ENCODE results near the gene CABP4. TPM values are rescaled to one million over a fixed set of nuclear protein-coding genes. Genes with fewer than 3 reads are reported as not detected.

Gene CABP4
- total RNA-seq, 2 donors from 2014 or later: 3.1 TPM; not detected in 1

GRCh38 chr11:67419325-67420049 lies 35.7 kb upstream of the CABP4 start:
- no peak for DNase-seq
- peaks cover 59% of the 10 kb centered on the region for H3K4me1 ChIP-seq

GRCh38 chr11:67420147-67420645 lies 35.0 kb upstream of the CABP4 start:
- Histone ChIP-seq H3K27ac (peak overlapping the region; percentile 81 to 98 (median 96)), H3K4me3 (no peak overlapping the region), H3K27me3 (no peaks in the 10 kb centered on the region), H3K36me3 (replicated peaks in 1 of 2; ENCODE audit: insufficient read depth in 1 of 2, low read depth in 2 of 2) (no peaks in the 10 kb centered on the region), H3K4me1 (peaks cover 54% of the 10 kb centered on the region), H3K9me3 (no peaks in the 10 kb centered on the region)
- TF ChIP-seq POLR2A (IDR thresholded peaks at IDR 0.05) (no peak), CTCF (IDR thresholded peaks at IDR 0.05) (no peak)
- no peak for ATAC-seq
- WGBS, 2 donors: 20 to 26% methylated on average over 6 to 15 of the region's 15 CpGs
- DNase-seq: no peak
- intact Hi-C loops (cut with DNase I): no loop called here

More at GRCh38 chr11:67419325-67420049, 35.7 kb upstream of the CABP4 start:
- WGBS, 2 donors: 81 to 85% methylated on average over 15 to 20 of the region's 21 CpGs
- intact Hi-C loops (cut with DNase I): no loop called here
- ATAC-seq: no peak
- Histone ChIP-seq H3K27ac (peak overlapping the region; percentile 81 to 98 (median 96)), H3K27me3 (no peaks in the 10 kb centered on the region), H3K9me3 (no peaks in the 10 kb centered on the region), H3K36me3 (replicated peaks in 1 of 2; ENCODE audit: insufficient read depth in 1 of 2, low read depth in 2 of 2) (no peaks in the 10 kb centered on the region), H3K4me3 (no peak overlapping the region)
- TF ChIP-seq POLR2A (IDR thresholded peaks at IDR 0.05): peak in 1 of 3 donors; percentile 4
- TF ChIP-seq CTCF (IDR thresholded peaks at IDR 0.05): peak in 1 of 7 experiments; percentile 3

GRCh38 chr11:67420646-67421429 lies 34.3 kb upstream of the CABP4 start:
- Histone ChIP-seq H3K27me3 (no peaks in the 10 kb centered on the region), H3K9me3 (no peaks in the 10 kb centered on the region), H3K36me3 (replicated peaks in 1 of 2; ENCODE audit: insufficient read depth in 1 of 2, low read depth in 2 of 2) (no peaks in the 10 kb centered on the region), H3K4me3 (peak overlapping the region in 1 of 2 donors; percentile 8), H3K27ac (peak overlapping the region; percentile 81 to 98 (median 96)), H3K4me1 (peaks cover 50% of the 10 kb centered on the region)
- intact Hi-C loops (cut with DNase I): no loop called here
- peak; percentile 95 for ATAC-seq
- 0% methylated on average over 2 to 93 of the region's 97 CpGs for WGBS, 2 donors
- peak; percentile 97 to 99 (median 99) for DNase-seq
- peak in 1 of 3 donors; percentile 81 for TF ChIP-seq POLR2A (IDR thresholded peaks at IDR 0.05)
- TF ChIP-seq CTCF (IDR thresholded peaks at IDR 0.05): no peak

GRCh38 chr11:67421430-67422031 lies 33.6 kb upstream of the CABP4 start:
- H3K27ac ChIP-seq: peak overlapping the region; percentile 52 to 98 (median 89)
- TF ChIP-seq CTCF (IDR thresholded peaks at IDR 0.05) (no peak), POLR2A (IDR thresholded peaks at IDR 0.05) (peak in 2 of 3 donors; percentile 70)
- no peak overlapping the region for H3K4me3 ChIP-seq
- DNase-seq: no peak
- intact Hi-C loops (cut with DNase I): no loop called here
- no peaks in the 10 kb centered on the region for H3K9me3 ChIP-seq
- H3K27me3 ChIP-seq: no peaks in the 10 kb centered on the region
- H3K4me1 ChIP-seq: peaks cover 43% of the 10 kb centered on the region
- 67 to 74% methylated on average over 21 to 22 of the region's 22 CpGs for WGBS, 2 donors
- H3K36me3 ChIP-seq (replicated peaks in 1 of 2; ENCODE audit: insufficient read depth in 1 of 2, low read depth in 2 of 2): no peaks in the 10 kb centered on the region
- ATAC-seq: peak; percentile 7
